A549 (cell line): ENCODE data around the gene HES4.

Experiments used
- CHD4 ChIP-seq: fragments of 200-600 bp; sonication (generic); IDR thresholded peaks from 2 replicates; pipeline ENCODE4 v1.6.1; 2016; ENCODE audit warnings: antibody characterized with exemption, mild to moderate bottlenecking, borderline replicate concordance
- E2F6 ChIP-seq: IDR thresholded peaks from 2 replicates; pipeline ENCODE4 v1.6.1; 2012; ENCODE audit warnings: low read depth, borderline replicate concordance
- EP300 ChIP-seq, 2 experiments: fragments of >200 bp; sonication (Bioruptor Twin); formaldehyde crosslinking; IDR thresholded peaks; 2 replicates in 1 of 2; 3 replicates in 1 of 2; pipeline ENCODE4 v1.6.1; 2016 to 2017
- KDM5A ChIP-seq: fragments of 200-600 bp; sonication (generic); IDR thresholded peaks from 2 replicates; pipeline ENCODE4 v1.6.1; 2016; ENCODE audit warnings: antibody characterized with exemption, mild to moderate bottlenecking
- RAD21 ChIP-seq, 2 experiments: fragments of >200 bp in 1 of 2; sonication (Bioruptor Twin) in 1 of 2; formaldehyde crosslinking in 1 of 2; IDR thresholded peaks in 1 of 2; conservative IDR thresholded peaks in 1 of 2; 2 replicates in 1 of 2; 3 replicates in 1 of 2; pipeline ENCODE4 v1.6.1; 2012 to 2018; ENCODE audit warnings: inconsistent platforms in 1 of 2
- REST ChIP-seq: fragments of 200-600 bp; sonication (generic); IDR thresholded peaks from 2 replicates; pipeline ENCODE4 v1.6.1; 2016; ENCODE audit warnings: antibody characterized with exemption, mild to moderate bottlenecking, moderate library complexity
- USF2 ChIP-seq: fragments of 450-650 bp; IDR thresholded peaks from 2 replicates; pipeline ENCODE4 v1.6.1; 2014; ENCODE audit warnings: antibody characterized with exemption
- TF ChIP-seq, protein P1 (sequence below): fragments of >200 bp; sonication (Bioruptor Twin); formaldehyde crosslinking; IDR thresholded peaks from 3 replicates; pipeline ENCODE4 v1.5.1; 2016
- TF ChIP-seq, protein P2 (sequence below): fragments of 150-350 bp; IDR thresholded peaks from 2 replicates; pipeline ENCODE4 v1.6.1; 2014; ENCODE audit warnings: low read depth, mild to moderate bottlenecking, low read length

DNA sequence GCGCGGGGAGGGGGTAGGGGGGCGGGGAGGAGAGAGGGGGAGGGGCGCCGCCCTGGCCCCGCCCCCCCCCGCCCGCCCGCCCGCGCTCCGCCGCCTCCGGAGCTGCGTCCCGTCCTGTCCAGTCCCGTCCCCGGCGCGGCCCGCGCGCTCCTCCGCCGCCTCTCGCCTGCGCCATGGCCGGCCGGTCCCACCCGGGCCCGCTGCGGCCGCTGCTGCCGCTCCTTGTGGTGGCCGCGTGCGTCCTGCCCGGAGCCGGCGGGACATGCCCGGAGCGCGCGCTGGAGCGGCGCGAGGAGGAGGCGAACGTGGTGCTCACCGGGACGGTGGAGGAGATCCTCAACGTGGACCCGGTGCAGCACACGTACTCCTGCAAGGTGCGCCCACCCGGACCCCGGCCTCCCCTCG, 20.1 kb upstream of the HES4 start, which contains the start of gene AGRN:
- TF ChIP-seq, protein P1, sequence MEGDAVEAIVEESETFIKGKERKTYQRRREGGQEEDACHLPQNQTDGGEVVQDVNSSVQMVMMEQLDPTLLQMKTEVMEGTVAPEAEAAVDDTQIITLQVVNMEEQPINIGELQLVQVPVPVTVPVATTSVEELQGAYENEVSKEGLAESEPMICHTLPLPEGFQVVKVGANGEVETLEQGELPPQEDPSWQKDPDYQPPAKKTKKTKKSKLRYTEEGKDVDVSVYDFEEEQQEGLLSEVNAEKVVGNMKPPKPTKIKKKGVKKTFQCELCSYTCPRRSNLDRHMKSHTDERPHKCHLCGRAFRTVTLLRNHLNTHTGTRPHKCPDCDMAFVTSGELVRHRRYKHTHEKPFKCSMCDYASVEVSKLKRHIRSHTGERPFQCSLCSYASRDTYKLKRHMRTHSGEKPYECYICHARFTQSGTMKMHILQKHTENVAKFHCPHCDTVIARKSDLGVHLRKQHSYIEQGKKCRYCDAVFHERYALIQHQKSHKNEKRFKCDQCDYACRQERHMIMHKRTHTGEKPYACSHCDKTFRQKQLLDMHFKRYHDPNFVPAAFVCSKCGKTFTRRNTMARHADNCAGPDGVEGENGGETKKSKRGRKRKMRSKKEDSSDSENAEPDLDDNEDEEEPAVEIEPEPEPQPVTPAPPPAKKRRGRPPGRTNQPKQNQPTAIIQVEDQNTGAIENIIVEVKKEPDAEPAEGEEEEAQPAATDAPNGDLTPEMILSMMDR: no peak
- TF ChIP-seq KDM5A (no peak), EP300 (IDR thresholded peaks at IDR 0.05) (no peak), USF2 (no peak), CHD4 (no peak), E2F6 (no peak), REST (no peak), RAD21 (conservative IDR thresholded peaks at IDR 0.05 in 1 of 2, IDR thresholded peaks at IDR 0.05 in 1 of 2) (no peak)
- TF ChIP-seq, protein P2, sequence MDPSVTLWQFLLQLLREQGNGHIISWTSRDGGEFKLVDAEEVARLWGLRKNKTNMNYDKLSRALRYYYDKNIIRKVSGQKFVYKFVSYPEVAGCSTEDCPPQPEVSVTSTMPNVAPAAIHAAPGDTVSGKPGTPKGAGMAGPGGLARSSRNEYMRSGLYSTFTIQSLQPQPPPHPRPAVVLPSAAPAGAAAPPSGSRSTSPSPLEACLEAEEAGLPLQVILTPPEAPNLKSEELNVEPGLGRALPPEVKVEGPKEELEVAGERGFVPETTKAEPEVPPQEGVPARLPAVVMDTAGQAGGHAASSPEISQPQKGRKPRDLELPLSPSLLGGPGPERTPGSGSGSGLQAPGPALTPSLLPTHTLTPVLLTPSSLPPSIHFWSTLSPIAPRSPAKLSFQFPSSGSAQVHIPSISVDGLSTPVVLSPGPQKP: no peak
